SK-N-MC (cell line): ENCODE results near the gene SGSH.

ENCODE experiments used
- EZH2 ChIP-seq: fragments of 200-600 bp; sonication (generic); IDR thresholded peaks from one replicate; pipeline ENCODE4 v1.6.1; 2017; ENCODE audit warnings: antibody characterized with exemption
- FOXP2 ChIP-seq: optimal IDR thresholded peaks from 2 replicates; pipeline ENCODE3; 2011; ENCODE audit warnings: mild to moderate bottlenecking, moderate library complexity; ENCODE audit not compliant: insufficient read depth; ENCODE audit errors: extremely low read length, control extremely low read depth
- POLR2AphosphoS5 ChIP-seq: IDR thresholded peaks from 2 replicates; pipeline ENCODE4 v1.6.1; 2012; ENCODE audit warnings: mild to moderate bottlenecking, low read depth, low read length, borderline replicate concordance

GRCh38 chr17:80244871-80245509, 24.9 kb upstream of the SGSH start:
- TF ChIP-seq FOXP2 = no peak
- no peak for TF ChIP-seq POLR2AphosphoS5
- TF ChIP-seq EZH2 = no peak
